HG03565 (cell line): Measurements from ENCODE around the gene UNKL.
"Not testable (repeated sequence)": the region's sequence is repeated elsewhere in the genome, so short reads cannot be mapped to it uniquely, and the experiment has no call there.

Experiments
- ATAC-seq: cut with Tn5 transposase; IDR thresholded peaks from one replicate; pipeline ENCODE4 v1.9.1; 2021; ENCODE audit warnings: mild to moderate bottlenecking, moderate library complexity; ENCODE audit not compliant: unreplicated experiment

UNKL gene

GRCh38 chr16:1330260-1330914 lies 84.1 kb downstream of the UNKL start:
- no peak for ATAC-seq

- ATAC-seq = not testable (repeated sequence)
Observed at GRCh38 chr16:1328961-1329360, 85.5 kb downstream of the UNKL start.

GRCh38 chr16:1328136-1328535 lies 86.4 kb downstream of the UNKL start:
- ATAC-seq = not testable (repeated sequence)

- ATAC-seq = no peak
Observed at GRCh38 chr16:1327619-1327947, 86.9 kb downstream of the UNKL start.

- ATAC-seq = no peak
Observed at GRCh38 chr16:1326946-1327618, 87.4 kb downstream of the UNKL start.

- ATAC-seq = no peak
Observed at GRCh38 chr16:1326391-1326790, 88.1 kb downstream of the UNKL start.

- no peak for ATAC-seq
Observed at GRCh38 chr16:1325673-1326371, 88.7 kb downstream of the UNKL start.

- ATAC-seq = no peak
Observed at GRCh38 chr16:1325261-1325660, 89.2 kb downstream of the UNKL start.

- no peak for ATAC-seq
Observed at GRCh38 chr16:1324286-1324826, 90.1 kb downstream of the UNKL start.

- ATAC-seq = no peak
Observed at GRCh38 chr16:1323296-1324239, 90.9 kb downstream of the UNKL start.

- ATAC-seq = no peak
Observed at GRCh38 chr16:1322407-1322806, 92.1 kb downstream of the UNKL start.

- no peak for ATAC-seq
Observed at GRCh38 chr16:1320658-1321240, 93.8 kb downstream of the UNKL start.

- ATAC-seq = no peak
Observed at GRCh38 chr16:1320097-1320496, 94.4 kb downstream of the UNKL start.

GRCh38 chr16:1319041-1319440 lies 95.5 kb downstream of the UNKL start:
- ATAC-seq = no peak

GRCh38 chr16:1318268-1318545 lies 96.3 kb downstream of the UNKL start:
- no peak for ATAC-seq

- no peak for ATAC-seq
Observed at GRCh38 chr16:1317479-1318267, 96.8 kb downstream of the UNKL start.

GRCh38 chr16:1316033-1316405 lies 98.5 kb downstream of the UNKL start:
- no peak for ATAC-seq

GRCh38 chr16:1315081-1316032 lies 99.1 kb downstream of the UNKL start:
- no peak for ATAC-seq
